ENCODE data around the gene CAMKK1.

DNA sequence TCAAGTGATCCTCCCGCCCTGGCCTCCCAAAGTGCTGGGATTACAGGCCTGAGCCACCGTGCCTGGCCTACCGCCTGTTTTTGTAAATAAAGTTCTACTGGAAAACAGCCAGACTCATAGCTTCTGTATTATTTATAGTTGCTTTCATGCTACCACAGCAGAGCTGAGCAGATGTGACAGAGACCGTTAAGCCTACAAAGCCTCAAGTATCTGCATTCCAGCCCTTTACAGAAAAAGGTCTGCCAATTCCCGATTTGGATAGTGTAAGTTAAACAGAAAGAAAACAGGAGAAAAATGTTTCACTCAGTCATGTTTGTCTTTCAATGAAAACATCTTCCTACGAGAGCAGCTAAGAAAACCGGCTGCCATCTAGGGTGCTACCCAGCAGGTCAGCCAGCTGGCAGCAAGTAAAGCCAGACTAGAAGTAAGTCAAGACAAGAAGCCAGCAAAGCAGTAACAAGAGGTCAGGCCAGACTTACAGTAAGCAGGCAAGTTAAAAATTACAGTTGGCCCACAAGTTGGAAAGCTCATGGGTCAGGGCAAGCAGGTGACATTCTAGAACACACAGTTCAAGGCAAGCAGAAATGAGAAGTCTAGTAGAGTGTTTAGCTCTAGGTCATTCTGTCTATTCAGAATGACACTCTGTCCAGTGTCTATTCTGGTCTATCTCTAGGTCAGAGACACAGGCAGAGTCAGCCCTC is 64.6 kb downstream of the CAMKK1 start:
- TF ChIP-seq, protein P1, sequence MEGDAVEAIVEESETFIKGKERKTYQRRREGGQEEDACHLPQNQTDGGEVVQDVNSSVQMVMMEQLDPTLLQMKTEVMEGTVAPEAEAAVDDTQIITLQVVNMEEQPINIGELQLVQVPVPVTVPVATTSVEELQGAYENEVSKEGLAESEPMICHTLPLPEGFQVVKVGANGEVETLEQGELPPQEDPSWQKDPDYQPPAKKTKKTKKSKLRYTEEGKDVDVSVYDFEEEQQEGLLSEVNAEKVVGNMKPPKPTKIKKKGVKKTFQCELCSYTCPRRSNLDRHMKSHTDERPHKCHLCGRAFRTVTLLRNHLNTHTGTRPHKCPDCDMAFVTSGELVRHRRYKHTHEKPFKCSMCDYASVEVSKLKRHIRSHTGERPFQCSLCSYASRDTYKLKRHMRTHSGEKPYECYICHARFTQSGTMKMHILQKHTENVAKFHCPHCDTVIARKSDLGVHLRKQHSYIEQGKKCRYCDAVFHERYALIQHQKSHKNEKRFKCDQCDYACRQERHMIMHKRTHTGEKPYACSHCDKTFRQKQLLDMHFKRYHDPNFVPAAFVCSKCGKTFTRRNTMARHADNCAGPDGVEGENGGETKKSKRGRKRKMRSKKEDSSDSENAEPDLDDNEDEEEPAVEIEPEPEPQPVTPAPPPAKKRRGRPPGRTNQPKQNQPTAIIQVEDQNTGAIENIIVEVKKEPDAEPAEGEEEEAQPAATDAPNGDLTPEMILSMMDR (IDR thresholded peaks at IDR 0.05) = no peak
- TF ChIP-seq POLR2A (IDR thresholded peaks at IDR 0.05) = no peak
